Naive thymus-derived CD4-positive, alpha-beta T cell (primary cell): Measurements from ENCODE around the gene TCOF1. TPM values are rescaled to one million over a fixed set of nuclear protein-coding genes. Genes with fewer than 3 reads are reported as not detected.
A peak's percentile ranks its signal among the peaks of the same experiment; 100 is the strongest.

ENCODE experiments used
- ATAC-seq: fragments of 150-1000 bp; cut with Tn5 transposase; 2 replicates; pipeline ENCODE4 v1.10.0; 2021; ENCODE audit warnings: mild to moderate bottlenecking, moderate library complexity
- CTCF ChIA-PET: fragments of 350-600 bp; sonication (Branson Sonifier 250); formaldehyde crosslinking; loops from one replicate; lab custom pipeline; 2021; ENCODE audit warnings: antibody characterized with exemption; lab: Charles Lee
- POLR2A ChIA-PET: fragments of 350-600 bp; sonication (Branson Sonifier 250); formaldehyde crosslinking; loops from one replicate; lab custom pipeline; 2021; ENCODE audit warnings: antibody characterized with exemption, inconsistent platforms; lab: Charles Lee
- DNase-seq, 9 donors: peaks; one replicate each; pipeline versions ENCODE4 v3.0.0 to v3.0.0-alpha.2; 2020 to 2022; ENCODE audit warnings: mixed read lengths in 1 of 9
- H3K27ac ChIP-seq: one replicate; pipeline ENCODE4 v1.7.0; 2013; ENCODE audit warnings: mild to moderate bottlenecking, low read depth, low read length, moderate library complexity
- H3K27me3 ChIP-seq, 2 donors: one replicate each; pipeline ENCODE4 v1.7.0; 2013; ENCODE audit warnings: low read length in 2 of 2, mild to moderate bottlenecking in 2 of 2, moderate library complexity in 2 of 2; ENCODE audit not compliant: control insufficient read depth in 2 of 2, insufficient read depth in 2 of 2
- H3K36me3 ChIP-seq, 3 experiments: 1 replicate in 2 of 3; 2 replicates in 1 of 3; pipeline ENCODE4 v1.7.0; 2013; ENCODE audit warnings: low read length in 3 of 3, mild to moderate bottlenecking in 3 of 3, moderate library complexity in 1 of 3; ENCODE audit not compliant: insufficient read depth in 3 of 3, control insufficient read depth in 2 of 3
- H3K4me1 ChIP-seq, 2 donors: one replicate each; pipeline ENCODE4 v1.7.0; 2013; ENCODE audit warnings: low read length in 2 of 2, mild to moderate bottlenecking in 2 of 2, moderate library complexity in 1 of 2; ENCODE audit not compliant: control insufficient read depth in 2 of 2, insufficient read depth in 2 of 2
- H3K4me3 ChIP-seq: 2 replicates; pipeline ENCODE4 v1.7.0; 2013; ENCODE audit warnings: mild to moderate bottlenecking, low read length
- H3K9me3 ChIP-seq, 3 experiments: 1 replicate in 2 of 3; 2 replicates in 1 of 3; pipeline ENCODE4 v1.7.0; 2013; ENCODE audit warnings: low read length in 3 of 3; ENCODE audit not compliant: control insufficient read depth in 2 of 3
- H3K27ac Mint-ChIP-seq, 9 donors: one replicate each; pipeline ENCODE4 v1.8.0; 2020 to 2022; ENCODE audit warnings: mixed read lengths in 9 of 9, mild to moderate bottlenecking in 8 of 9, moderate library complexity in 5 of 9, inconsistent platforms in 2 of 9
- H3K27me3 Mint-ChIP-seq, 5 donors: one replicate each; pipeline ENCODE4 v1.8.0; 2021 to 2022; ENCODE audit warnings: mixed read lengths in 5 of 5, mild to moderate bottlenecking in 1 of 5
- H3K36me3 Mint-ChIP-seq, 5 donors: one replicate each; pipeline ENCODE4 v1.8.0; 2020 to 2022; ENCODE audit warnings: mixed read lengths in 5 of 5, mild to moderate bottlenecking in 3 of 5, inconsistent platforms in 1 of 5
- H3K4me1 Mint-ChIP-seq, 7 donors: one replicate each; pipeline ENCODE4 v1.8.0; 2020 to 2022; ENCODE audit warnings: mixed read lengths in 7 of 7, mild to moderate bottlenecking in 3 of 7, inconsistent platforms in 1 of 7
- H3K4me3 Mint-ChIP-seq, 10 donors: one replicate each; pipeline ENCODE4 v1.8.0; 2020 to 2022; ENCODE audit warnings: mild to moderate bottlenecking in 10 of 10, mixed read lengths in 10 of 10, moderate library complexity in 6 of 10, inconsistent platforms in 2 of 10
- H3K9me3 Mint-ChIP-seq, 11 donors: one replicate each; pipeline ENCODE4 v1.8.0; 2020 to 2022; ENCODE audit warnings: mixed read lengths in 11 of 11, mild to moderate bottlenecking in 4 of 11, inconsistent platforms in 1 of 11, moderate library complexity in 1 of 11
- intact Hi-C, 2 donors: fragments of 100-400 bp; cut with micrococcal nuclease; formaldehyde crosslinking; loops; one replicate each; pipeline ENCODE4 v1.15.1; 2023
- polyA plus RNA-seq, 2 donors: library from polyadenylated mRNA; unstranded; fragments of 300-500 nt; fragmentation: Illumina TruSeq; gene quantifications; one replicate each; pipeline ENCODE4 v1.2.3, GENCODE V29; 2021
- total RNA-seq, 6 experiments: library from RNA in 5 of 6; stranded (reverse) in 5 of 6; gene quantifications; 1 replicate in 5 of 6; 2 replicates in 1 of 6; pipeline ENCODE4 v1.2.3 and lab custom pipeline; 2021 to 2026

The TCOF1 gene
- total and polyA plus RNA-seq, 7 experiments from 2014 or later = 3.9 to 60.0 (median 50.3) TPM

- CTCF ChIA-PET = interaction anchor here (0.7 kb wide), 1 partner anchor 41 kb away, joined by 3 read pairs; no protein-coding TSS in a partner anchor
- H3K27me3 ChIP-seq = no peaks in the 10 kb centered on the region
- H3K4me3 ChIP-seq = no peak overlapping the region
- H3K27ac ChIP-seq = no peak overlapping the region
- Mint-ChIP-seq H3K4me1 (peaks cover 0 to 1% (median 0%) of the 10 kb centered on the region in 7 donors), H3K9me3 (no peaks in the 10 kb centered on the region), H3K4me3 (no peak overlapping the region), H3K27me3 (no peaks in the 10 kb centered on the region), H3K36me3 (peaks cover 2 to 32% (median 13%) of the 10 kb centered on the region in 5 donors), H3K27ac (peak overlapping the region in 1 of 9 donors; percentile 28)
- no peaks in the 10 kb centered on the region for H3K9me3 ChIP-seq
- intact Hi-C loops = no loop called here
- peaks cover 12 to 95% (median 23%) of the 10 kb centered on the region in 3 experiments for H3K36me3 ChIP-seq
- no peak for DNase-seq
- no peak for ATAC-seq
- no peaks in the 10 kb centered on the region for H3K4me1 ChIP-seq
- POLR2A ChIA-PET = interaction anchor here (1.2 kb wide), 1 partner anchor 18 kb away, joined by 3 read pairs; no protein-coding TSS in a partner anchor
Observed at GRCh38 chr5:150391986-150392385, 34.5 kb downstream of the TCOF1 start.

DNA sequence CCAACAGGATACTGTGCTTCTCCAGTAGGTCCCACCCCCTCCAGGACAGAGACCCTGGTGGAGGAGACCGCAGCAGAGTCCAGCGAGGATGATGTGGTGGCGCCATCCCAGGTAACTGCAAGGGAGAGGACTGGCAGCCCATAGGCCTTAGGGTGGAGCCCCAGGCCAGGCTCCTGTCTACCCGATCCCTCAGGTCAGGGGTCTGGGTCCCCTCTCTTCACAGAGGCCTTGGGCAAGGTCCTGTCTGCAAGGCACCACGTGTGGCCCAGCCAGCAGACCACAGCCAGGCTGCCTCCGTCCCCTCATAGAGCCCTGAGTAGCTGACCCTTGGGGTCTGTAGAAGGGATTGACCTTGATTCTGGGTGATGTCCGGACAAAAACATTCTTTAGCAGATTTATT, 35.2 kb downstream of the TCOF1 start:
- intact Hi-C loops = no loop called here
- Histone ChIP-seq H3K27me3 (no peaks in the 10 kb centered on the region), H3K9me3 (no peaks in the 10 kb centered on the region), H3K27ac (no peak overlapping the region), H3K36me3 (peaks cover 12 to 95% (median 20%) of the 10 kb centered on the region in 3 experiments), H3K4me1 (no peaks in the 10 kb centered on the region), H3K4me3 (no peak overlapping the region)
- Mint-ChIP-seq H3K27ac (peak overlapping the region in 1 of 9 donors; percentile 19), H3K9me3 (no peaks in the 10 kb centered on the region), H3K4me3 (no peak overlapping the region), H3K4me1 (peaks cover 0 to 1% (median 0%) of the 10 kb centered on the region in 7 donors), H3K36me3 (peaks cover 3 to 35% (median 13%) of the 10 kb centered on the region in 5 donors), H3K27me3 (no peaks in the 10 kb centered on the region)
- CTCF ChIA-PET = interaction anchor here (0.6 kb wide), 1 partner anchor 1216 kb away, joined by 3 read pairs; no protein-coding TSS in a partner anchor
- no peak for DNase-seq
- POLR2A ChIA-PET = interaction anchor here (1.2 kb wide), 1 partner anchor 17 kb away, joined by 3 read pairs; no protein-coding TSS in a partner anchor
- no peak for ATAC-seq

GRCh38 chr5:150393096-150393645, 35.7 kb downstream of the TCOF1 start:
- H3K36me3 Mint-ChIP-seq = peaks cover 3 to 37% (median 13%) of the 10 kb centered on the region in 5 donors
- H3K27ac Mint-ChIP-seq = peak overlapping the region in 1 of 9 donors; percentile 45
- H3K9me3 Mint-ChIP-seq = no peaks in the 10 kb centered on the region
- DNase-seq = no peak
- intact Hi-C loops = no loop called here
- H3K4me3 Mint-ChIP-seq = no peak overlapping the region
- Histone ChIP-seq H3K27ac (no peak overlapping the region), H3K27me3 (no peaks in the 10 kb centered on the region), H3K9me3 (no peaks in the 10 kb centered on the region), H3K4me3 (no peak overlapping the region), H3K36me3 (peaks cover 12 to 95% (median 17%) of the 10 kb centered on the region in 3 experiments), H3K4me1 (no peaks in the 10 kb centered on the region)
- CTCF ChIA-PET = interaction anchor here (0.6 kb wide), 1 partner anchor 1216 kb away, joined by 3 read pairs; no protein-coding TSS in a partner anchor
- no peak for ATAC-seq
- POLR2A ChIA-PET = no interaction called here
- H3K27me3 Mint-ChIP-seq = no peaks in the 10 kb centered on the region
- H3K4me1 Mint-ChIP-seq = peaks cover 0 to 1% (median 0%) of the 10 kb centered on the region in 7 donors

- intact Hi-C loops = no loop called here
- Histone ChIP-seq H3K4me3 (no peak overlapping the region), H3K9me3 (no peaks in the 10 kb centered on the region), H3K36me3 (peaks cover 10 to 96% (median 12%) of the 10 kb centered on the region in 3 experiments), H3K27me3 (no peaks in the 10 kb centered on the region), H3K27ac (no peak overlapping the region), H3K4me1 (no peaks in the 10 kb centered on the region)
- Mint-ChIP-seq H3K27ac (no peak overlapping the region), H3K9me3 (no peaks in the 10 kb centered on the region), H3K36me3 (peaks cover 3 to 42% (median 13%) of the 10 kb centered on the region in 5 donors), H3K4me3 (no peak overlapping the region), H3K4me1 (peaks cover 0 to 1% (median 0%) of the 10 kb centered on the region in 7 donors), H3K27me3 (no peaks in the 10 kb centered on the region)
- ChIA-PET CTCF (no interaction called here), POLR2A (interaction anchor here (0.6 kb wide), 1 partner anchor 39 kb away, joined by 3 read pairs; no protein-coding TSS in a partner anchor)
- DNase-seq (no peak), ATAC-seq (peak; percentile 7)
Observed at GRCh38 chr5:150394131-150394530, 36.6 kb downstream of the TCOF1 start.

GRCh38 chr5:150394912-150395687, 37.6 kb downstream of the TCOF1 start:
- no peaks in the 10 kb centered on the region for H3K27me3 ChIP-seq
- peaks cover 10 to 96% (median 12%) of the 10 kb centered on the region in 3 experiments for H3K36me3 ChIP-seq
- H3K36me3 Mint-ChIP-seq = peaks cover 3 to 40% (median 17%) of the 10 kb centered on the region in 5 donors
- H3K9me3 Mint-ChIP-seq = no peaks in the 10 kb centered on the region
- intact Hi-C loops = loop anchor here in 1 of 2 donors (1.0 kb wide), 1 partner anchor 17 kb away; the partner anchor contains the start of gene CD74
- H3K4me1 Mint-ChIP-seq = peaks cover 0 to 1% (median 0%) of the 10 kb centered on the region in 7 donors
- H3K27ac Mint-ChIP-seq = peak overlapping the region in 3 of 9 donors; percentile 33 to 80 (median 53)
- ChIA-PET CTCF (no interaction called here), POLR2A (interaction anchor here (0.6 kb wide), 1 partner anchor 38 kb away, joined by 3 read pairs; no protein-coding TSS in a partner anchor)
- H3K27me3 Mint-ChIP-seq = no peaks in the 10 kb centered on the region
- no peak overlapping the region for H3K4me3 ChIP-seq
- no peak for ATAC-seq
- no peak overlapping the region for H3K4me3 Mint-ChIP-seq
- DNase-seq = no peak
- no peak overlapping the region for H3K27ac ChIP-seq
- H3K9me3 ChIP-seq = no peaks in the 10 kb centered on the region
- no peaks in the 10 kb centered on the region for H3K4me1 ChIP-seq

GRCh38 chr5:150395688-150395975, 38.1 kb downstream of the TCOF1 start:
- Histone ChIP-seq H3K36me3 (peaks cover 10 to 97% (median 12%) of the 10 kb centered on the region in 3 experiments), H3K4me1 (no peaks in the 10 kb centered on the region), H3K27me3 (no peaks in the 10 kb centered on the region), H3K27ac (no peak overlapping the region), H3K4me3 (no peak overlapping the region), H3K9me3 (no peaks in the 10 kb centered on the region)
- Mint-ChIP-seq H3K27me3 (no peaks in the 10 kb centered on the region), H3K4me1 (peaks cover 0 to 1% (median 0%) of the 10 kb centered on the region in 7 donors), H3K27ac (peak overlapping the region in 3 of 9 donors; percentile 28 to 48 (median 47)), H3K36me3 (peaks cover 3 to 41% (median 19%) of the 10 kb centered on the region in 5 donors), H3K9me3 (no peaks in the 10 kb centered on the region), H3K4me3 (no peak overlapping the region)
- CTCF ChIA-PET = interaction anchor here (0.6 kb wide), 1 partner anchor 15 kb away, joined by 3 read pairs; no protein-coding TSS in a partner anchor
- no peak for ATAC-seq
- POLR2A ChIA-PET = no interaction called here
- DNase-seq = no peak
- intact Hi-C loops = loop anchor here in 1 of 2 donors (1.0 kb wide), 1 partner anchor 17 kb away; the partner anchor contains the start of gene CD74
